RWPE1 (cell line): ENCODE data around the gene VPS13D.

ENCODE experiments used
- CTCF ChIA-PET: fragments of 350-600 bp; sonication (Branson Sonifier 250); formaldehyde crosslinking; extraction: SDS; loops from one replicate; lab custom pipeline; 2021; lab: Yijun Ruan, JAX
- POLR2A ChIA-PET: fragments of 400-600 bp; formaldehyde crosslinking; extraction: SDS; loops from one replicate; lab custom pipeline; 2020; ENCODE audit warnings: antibody characterized with exemption; ENCODE audit not compliant: low non-redundant PET; lab: Yijun Ruan, JAX
- DNase-seq: peaks from one replicate; pipeline ENCODE4 v3.0.0; 2012; ENCODE audit warnings: low spot score
- H3K27ac ChIP-seq: fragments of 450-650 bp; 2 replicates; pipeline ENCODE4 v1.5.1; 2017
- CTCF ChIP-seq: fragments of 450-650 bp; conservative IDR thresholded peaks from 2 replicates; pipeline ENCODE4 v1.5.1; 2017; ENCODE audit warnings: low read depth, mild to moderate bottlenecking

VPS13D gene

GRCh38 chr1:12338823-12339222, 109.0 kb downstream of the VPS13D start:
- no peak for DNase-seq
- TF ChIP-seq CTCF, result no peak
- CTCF ChIA-PET, result interaction anchor here (0.7 kb wide), 1 partner anchor 94 kb away, joined by 4 read pairs; no protein-coding TSS in a partner anchor
- POLR2A ChIA-PET, result no interaction called here
- no peak overlapping the region for H3K27ac ChIP-seq

GRCh38 chr1:12339396-12339795, 109.6 kb downstream of the VPS13D start:
- DNase-seq, result no peak
- H3K27ac ChIP-seq, result no peak overlapping the region
- no peak for TF ChIP-seq CTCF
- ChIA-PET CTCF (interaction anchor here (0.7 kb wide), 1 partner anchor 95 kb away, joined by 4 read pairs; no protein-coding TSS in a partner anchor), POLR2A (no interaction called here)

GRCh38 chr1:12339811-12340543, 110.1 kb downstream of the VPS13D start:
- CTCF ChIA-PET, result no interaction called here
- no peak for TF ChIP-seq CTCF
- no peak overlapping the region for H3K27ac ChIP-seq
- POLR2A ChIA-PET, result no interaction called here
- DNase-seq, result no peak

GRCh38 chr1:12340544-12340930, 110.7 kb downstream of the VPS13D start:
- H3K27ac ChIP-seq, result no peak overlapping the region
- ChIA-PET CTCF (interaction anchor here (0.7 kb wide), 1 partner anchor 362 kb away, joined by 5 read pairs; no protein-coding TSS in a partner anchor), POLR2A (no interaction called here)
- DNase-seq, result no peak
- TF ChIP-seq CTCF, result no peak

GRCh38 chr1:12341667-12342066, 111.8 kb downstream of the VPS13D start:
- no peak for TF ChIP-seq CTCF
- no peak for DNase-seq
- H3K27ac ChIP-seq, result no peak overlapping the region
- CTCF ChIA-PET, result interaction anchor here (0.5 kb wide), 1 partner anchor 534 kb away, joined by 6 read pairs; no protein-coding TSS in a partner anchor
- POLR2A ChIA-PET, result no interaction called here

GRCh38 chr1:12342401-12343003, 112.7 kb downstream of the VPS13D start:
- ChIA-PET CTCF (no interaction called here), POLR2A (no interaction called here)
- no peak for DNase-seq
- H3K27ac ChIP-seq, result no peak overlapping the region
- TF ChIP-seq CTCF, result no peak
